NOMO-1 treated with DMSO at 0.1 percent for 48 hours (cell line): ENCODE data around the gene KLF11.
A peak's percentile ranks its signal among the peaks of the same experiment; 100 is the strongest.
"Not testable (repeated sequence)": the region's sequence is repeated elsewhere in the genome, so short reads cannot be mapped to it uniquely, and the experiment has no call there.

ENCODE experiments used
- DNase-seq: peaks from one replicate; lab custom pipeline; 2025; ENCODE audit not compliant: unreplicated experiment; lab: John Stamatoyannopoulos, UW

The KLF11 gene

GRCh38 chr2:10022966-10023662, 20.2 kb upstream of the KLF11 start:
- DNase-seq: no peak

- no peak for DNase-seq
These were observed 16.3 kb upstream of the KLF11 start for GRCh38 chr2:10026940-10027569.

GRCh38 chr2:10027660-10028330, 15.6 kb upstream of the KLF11 start:
- no peak for DNase-seq

- no peak for DNase-seq
These were observed 14.9 kb upstream of the KLF11 start for GRCh38 chr2:10028407-10028987.

GRCh38 chr2:10028988-10029874, 14.1 kb upstream of the KLF11 start:
- peak; percentile 81 for DNase-seq

- DNase-seq: no peak
These were observed 13.5 kb upstream of the KLF11 start for GRCh38 chr2:10029875-10030223.

GRCh38 chr2:10030311-10030736, 13.0 kb upstream of the KLF11 start:
- DNase-seq: no peak

GRCh38 chr2:10030798-10031197, 12.6 kb upstream of the KLF11 start:
- DNase-seq: not testable (repeated sequence)

- DNase-seq: no peak
These were observed 11.2 kb upstream of the KLF11 start for GRCh38 chr2:10031886-10032745.

GRCh38 chr2:10032746-10033105, 10.6 kb upstream of the KLF11 start:
- DNase-seq: no peak

- DNase-seq: no peak
These were observed 9.9 kb upstream of the KLF11 start for GRCh38 chr2:10033251-10034006.

- DNase-seq: no peak
These were observed 8.9 kb upstream of the KLF11 start for GRCh38 chr2:10034333-10035052.

- DNase-seq: no peak
These were observed 8.3 kb upstream of the KLF11 start for GRCh38 chr2:10035053-10035422.

- no peak for DNase-seq
These were observed 7.7 kb upstream of the KLF11 start for GRCh38 chr2:10035633-10036032.

- DNase-seq: no peak
These were observed 7.1 kb upstream of the KLF11 start for GRCh38 chr2:10036095-10036884.

GRCh38 chr2:10038123-10038522, 5.2 kb upstream of the KLF11 start:
- no peak for DNase-seq

GRCh38 chr2:10038716-10039115, 4.6 kb upstream of the KLF11 start:
- DNase-seq: no peak
